ENCODE results near the gene DMPK. TPM values are rescaled to one million over a fixed set of nuclear protein-coding genes. Genes with fewer than 3 reads are reported as not detected.
A peak's percentile ranks its signal among the peaks of the same experiment; 100 is the strongest.

The DMPK gene
- total RNA-seq, 1 experiment from 2014 or later: 40.5 TPM

DNA sequence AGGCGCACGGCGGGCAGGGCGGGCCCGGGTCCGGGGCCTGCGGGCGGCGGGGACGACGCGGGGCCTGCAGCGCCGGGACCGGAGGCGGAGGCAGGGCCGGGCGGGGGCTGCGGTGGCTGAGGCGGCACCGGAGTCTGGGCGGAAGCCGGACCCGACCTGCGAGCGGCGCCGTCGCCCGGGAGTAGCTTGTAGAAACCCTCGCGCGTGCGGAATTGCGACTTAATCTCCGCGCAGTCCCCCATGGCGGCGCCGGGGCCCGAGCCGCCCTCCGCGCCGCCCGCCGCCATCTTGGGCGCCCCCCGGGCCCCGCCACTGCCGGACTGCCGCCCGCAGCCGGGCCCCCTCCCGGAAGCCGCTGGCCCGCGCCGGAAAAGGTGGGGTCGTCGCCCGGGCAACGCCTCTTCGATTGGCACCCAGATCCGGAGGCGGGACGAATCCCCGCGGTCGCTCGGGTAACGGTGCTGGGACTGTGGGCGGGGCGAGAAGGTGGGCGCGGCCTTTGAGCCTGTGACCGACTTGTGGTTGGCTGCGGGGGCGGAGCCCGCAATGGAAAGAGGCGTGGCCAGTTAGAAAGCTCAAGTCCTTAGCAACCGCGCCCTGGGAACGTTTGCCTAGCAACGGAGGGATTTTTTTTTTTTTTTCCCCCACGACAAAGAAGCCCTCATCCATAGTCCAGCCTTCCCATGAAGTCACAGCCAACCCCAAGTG is 10.3 kb upstream of the DMPK start, which contains the start of gene DMWD:
Gene DMWD, minus strand, starts transcription at position 376 of the 708 bp plus-strand sequence. Its CDS starts 89 bp downstream, at position 287.
- CTCF ChIA-PET: interaction anchor here (0.6 to 2.0 kb wide), 4 partner anchors 23 to 90 kb away, joined by 3 to 10 read pairs (median 4); partner anchors contain the start of genes FBXO46 and SIX5
- DNase-seq (ENCODE audit: unreplicated experiment): peak; percentile 99
- Mint-ChIP-seq H3K36me3 (ENCODE audit: insufficient read depth, unreplicated experiment) (peaks cover 25% of the 10 kb centered on the region), H3K4me3 (ENCODE audit: unreplicated experiment) (peak within 1 kb of the TSS; percentile 78), H3K4me1 (ENCODE audit: insufficient read depth, unreplicated experiment) (peaks cover 28% of the 10 kb centered on the region), H3K9me3 (ENCODE audit: unreplicated experiment) (no peaks in the 10 kb centered on the region), H3K27me3 (ENCODE audit: insufficient read depth, unreplicated experiment) (no peaks in the 10 kb centered on the region), H3K27ac (ENCODE audit: low read depth, unreplicated experiment) (peak within 1 kb of the TSS; percentile 90)
- POLR2A ChIA-PET: interaction anchor here (0.6 to 3.0 kb wide), 12 partner anchors 9 to 161 kb away, joined by 3 to 30 read pairs (median 4); partner anchors contain the start of genes DMPK, QPCTL, SIX5 and SNRPD2
- no peak for TF ChIP-seq CTCF (IDR thresholded peaks at IDR 0.05; ENCODE audit: unreplicated experiment)
- BruUV-seq (replicated peaks): no TSS peak
- intact Hi-C loops (cut with micrococcal nuclease): loop anchor here (1.0 kb wide), 1 partner anchor 9 kb away; no protein-coding TSS in a partner anchor

DNA sequence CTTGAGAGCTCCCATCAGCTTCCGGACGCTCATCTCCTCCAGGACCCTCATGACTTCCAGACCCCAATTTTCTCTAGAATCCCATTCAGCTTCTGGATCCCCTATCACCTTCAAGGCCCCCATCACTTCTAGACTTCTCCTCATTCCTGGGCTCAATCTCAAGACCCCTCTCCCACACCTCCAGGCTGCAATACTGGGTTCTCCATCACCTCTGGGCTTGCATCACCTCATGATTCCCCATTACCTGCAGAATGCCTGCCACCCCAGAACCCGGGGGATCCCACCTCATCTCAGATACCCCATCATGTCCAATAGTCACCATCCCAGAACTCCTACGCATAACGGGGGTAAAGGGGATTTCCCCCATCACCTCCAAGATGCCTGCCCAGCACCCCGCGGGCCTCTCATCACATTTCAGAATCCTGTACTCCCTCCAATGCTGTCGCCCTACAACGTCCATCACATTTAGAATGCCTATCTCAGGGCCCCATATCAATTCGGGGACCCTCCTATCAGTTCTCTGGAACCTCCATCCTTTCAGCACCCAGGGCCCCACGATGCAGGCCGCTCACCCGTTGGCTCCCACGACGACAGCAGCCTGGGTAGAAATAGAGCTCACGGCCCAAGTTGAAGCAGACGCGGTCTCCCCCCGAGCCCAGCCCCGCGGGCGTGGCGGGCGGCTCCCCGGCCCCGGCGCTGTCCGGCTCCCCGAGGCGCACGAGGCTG is 9.6 kb upstream of the DMPK start:
- TF ChIP-seq CTCF (IDR thresholded peaks at IDR 0.05; ENCODE audit: unreplicated experiment): no peak
- Mint-ChIP-seq H3K36me3 (ENCODE audit: insufficient read depth, unreplicated experiment) (peaks cover 29% of the 10 kb centered on the region), H3K27me3 (ENCODE audit: insufficient read depth, unreplicated experiment) (no peaks in the 10 kb centered on the region), H3K4me3 (ENCODE audit: unreplicated experiment) (peak overlapping the region; percentile 78), H3K9me3 (ENCODE audit: unreplicated experiment) (no peaks in the 10 kb centered on the region), H3K4me1 (ENCODE audit: insufficient read depth, unreplicated experiment) (peaks cover 28% of the 10 kb centered on the region), H3K27ac (ENCODE audit: low read depth, unreplicated experiment) (peak overlapping the region; percentile 50)
- no peak for DNase-seq (ENCODE audit: unreplicated experiment)
- POLR2A ChIA-PET: interaction anchor here (1.2 to 3.0 kb wide), 7 partner anchors 8 to 74 kb away, joined by 4 to 30 read pairs (median 9); partner anchors contain the start of genes DMPK and SIX5
- intact Hi-C loops (cut with micrococcal nuclease): loop anchor here (1.0 kb wide), 1 partner anchor 9 kb away; no protein-coding TSS in a partner anchor
- CTCF ChIA-PET: interaction anchor here (1.4 to 2.0 kb wide), 3 partner anchors 19 to 62 kb away, joined by 3 to 10 read pairs (median 4); partner anchors contain the start of genes FBXO46 and SIX5
- BruUV-seq (replicated peaks): TSS peak; percentile 23

DNA sequence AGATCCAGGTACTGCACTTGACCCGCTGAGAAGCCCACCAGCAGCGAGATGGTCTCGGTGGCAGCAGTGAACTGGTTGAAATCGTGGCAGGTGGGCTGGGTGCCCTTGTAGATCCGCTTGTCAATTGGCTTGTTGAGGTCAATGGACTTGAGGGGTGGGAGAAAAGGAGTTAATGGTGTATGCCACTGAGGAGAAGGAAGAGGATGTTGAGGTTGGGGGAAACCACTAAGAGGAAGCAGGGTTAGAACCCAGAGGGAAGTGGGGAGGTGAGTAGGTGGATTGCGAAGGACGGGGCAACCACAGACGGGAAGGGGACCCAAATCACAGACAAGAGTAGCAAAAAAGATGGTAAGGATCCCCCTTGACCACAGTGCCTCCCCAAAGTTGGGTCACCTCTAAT is 8.7 kb upstream of the DMPK start:
- peak overlapping the region; percentile 78 for H3K4me3 Mint-ChIP-seq (ENCODE audit: unreplicated experiment)
- ChIA-PET POLR2A (interaction anchor here (0.6 to 3.0 kb wide), 2 partner anchors 9 to 20 kb away, joined by 4 to 24 read pairs; partner anchors contain the start of gene DMPK), CTCF (interaction anchor here (0.6 to 2.0 kb wide), 3 partner anchors 18 to 1453 kb away, joined by 3 to 10 read pairs (median 3); partner anchors contain the start of gene SIX5)
- no peak for DNase-seq (ENCODE audit: unreplicated experiment)
- no peak overlapping the region for H3K27ac Mint-ChIP-seq (ENCODE audit: low read depth, unreplicated experiment)
- BruUV-seq (replicated peaks): no TSS peak
- H3K36me3 Mint-ChIP-seq (ENCODE audit: insufficient read depth, unreplicated experiment): peaks cover 38% of the 10 kb centered on the region
- intact Hi-C loops (cut with micrococcal nuclease): no loop called here
- no peaks in the 10 kb centered on the region for H3K9me3 Mint-ChIP-seq (ENCODE audit: unreplicated experiment)
- H3K27me3 Mint-ChIP-seq (ENCODE audit: insufficient read depth, unreplicated experiment): no peaks in the 10 kb centered on the region
- peaks cover 28% of the 10 kb centered on the region for H3K4me1 Mint-ChIP-seq (ENCODE audit: insufficient read depth, unreplicated experiment)
- TF ChIP-seq CTCF (IDR thresholded peaks at IDR 0.05; ENCODE audit: unreplicated experiment): no peak
